ENCODE results near the gene TCEAL4.

TCEAL4 gene

GRCh38 chrX:103585411-103586313 lies at the start of gene TCEAL4:
Gene TCEAL4, plus strand, starts transcription at chrX:103585515. Its CDS starts 1,161 bp downstream, at chrX:103586676.
- H3K27ac ChIP-seq (ENCODE audit: low read length): peak within 1 kb of the TSS; percentile 69
- H3K4me1 ChIP-seq (ENCODE audit: control insufficient read depth in 1 of 2, insufficient read depth in 2 of 2, low read length in 2 of 2): peaks cover 0 to 8% of the 10 kb centered on the region in 2 donors
- no peaks in the 10 kb centered on the region for H3K9me3 ChIP-seq (ENCODE audit: control insufficient read depth in 1 of 2, low read length in 2 of 2)
- H3K36me3 ChIP-seq (ENCODE audit: control insufficient read depth in 1 of 2, insufficient read depth in 2 of 2, low read length in 2 of 2): peaks cover 0 to 4% of the 10 kb centered on the region in 2 donors
- peak within 1 kb of the TSS; percentile 61 to 70 for H3K4me3 ChIP-seq (ENCODE audit: low read depth in 1 of 2, low read length in 2 of 2)
- no peaks in the 10 kb centered on the region for H3K27me3 ChIP-seq (ENCODE audit: low read depth, low read length)

DNA sequence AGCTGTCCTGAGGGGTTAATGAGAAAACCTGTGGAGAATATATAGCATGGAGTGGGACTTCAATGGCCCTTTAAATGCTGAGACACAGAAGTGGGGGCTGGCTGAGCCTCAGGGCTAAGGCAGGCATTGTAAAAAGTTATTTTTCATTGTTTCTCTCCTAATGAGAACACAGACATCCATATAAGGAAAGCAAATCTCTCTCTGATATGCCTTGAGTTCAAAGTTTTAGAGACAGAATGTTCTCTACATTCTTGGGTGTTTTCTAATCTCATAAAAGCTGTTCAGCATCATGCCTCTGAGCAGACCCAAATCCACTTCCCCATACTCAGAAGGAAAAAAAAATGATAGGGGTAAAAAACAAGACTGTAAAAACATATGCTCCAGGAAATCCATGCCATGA lies 49.2 kb upstream of the TCEAL4 start:
- H3K36me3 ChIP-seq (ENCODE audit: control insufficient read depth in 1 of 2, insufficient read depth in 2 of 2, low read length in 2 of 2): no peaks in the 10 kb centered on the region
- no peak overlapping the region for H3K4me3 ChIP-seq (ENCODE audit: low read depth in 1 of 2, low read length in 2 of 2)
- no peaks in the 10 kb centered on the region for H3K27me3 ChIP-seq (ENCODE audit: low read depth, low read length)
- no peaks in the 10 kb centered on the region for H3K4me1 ChIP-seq (ENCODE audit: control insufficient read depth in 1 of 2, insufficient read depth in 2 of 2, low read length in 2 of 2)
- no peak overlapping the region for H3K27ac ChIP-seq (ENCODE audit: low read length)
- H3K9me3 ChIP-seq (ENCODE audit: control insufficient read depth in 1 of 2, low read length in 2 of 2): no peaks in the 10 kb centered on the region

GRCh38 chrX:103536732-103537131 lies 48.6 kb upstream of the TCEAL4 start:
- Histone ChIP-seq H3K27me3 (ENCODE audit: low read depth, low read length) (no peaks in the 10 kb centered on the region), H3K36me3 (ENCODE audit: control insufficient read depth in 1 of 2, insufficient read depth in 2 of 2, low read length in 2 of 2) (no peaks in the 10 kb centered on the region), H3K9me3 (ENCODE audit: control insufficient read depth in 1 of 2, low read length in 2 of 2) (no peaks in the 10 kb centered on the region), H3K27ac (ENCODE audit: low read length) (no peak overlapping the region), H3K4me1 (ENCODE audit: control insufficient read depth in 1 of 2, insufficient read depth in 2 of 2, low read length in 2 of 2) (no peaks in the 10 kb centered on the region), H3K4me3 (ENCODE audit: low read depth in 1 of 2, low read length in 2 of 2) (no peak overlapping the region)

GRCh38 chrX:103537871-103538387 lies 47.4 kb upstream of the TCEAL4 start:
- H3K27me3 ChIP-seq (ENCODE audit: low read depth, low read length): no peaks in the 10 kb centered on the region
- no peak overlapping the region for H3K27ac ChIP-seq (ENCODE audit: low read length)
- no peak overlapping the region for H3K4me3 ChIP-seq (ENCODE audit: low read depth in 1 of 2, low read length in 2 of 2)
- no peaks in the 10 kb centered on the region for H3K36me3 ChIP-seq (ENCODE audit: control insufficient read depth in 1 of 2, insufficient read depth in 2 of 2, low read length in 2 of 2)
- no peaks in the 10 kb centered on the region for H3K4me1 ChIP-seq (ENCODE audit: control insufficient read depth in 1 of 2, insufficient read depth in 2 of 2, low read length in 2 of 2)
- H3K9me3 ChIP-seq (ENCODE audit: control insufficient read depth in 1 of 2, low read length in 2 of 2): no peaks in the 10 kb centered on the region

- no peak overlapping the region for H3K27ac ChIP-seq (ENCODE audit: low read length)
Measured at GRCh38 chrX:103538728-103539127, 46.6 kb upstream of the TCEAL4 start.

GRCh38 chrX:103539695-103540094 lies 45.6 kb upstream of the TCEAL4 start:
- Histone ChIP-seq H3K4me3 (ENCODE audit: low read depth in 1 of 2, low read length in 2 of 2) (no peak overlapping the region), H3K4me1 (ENCODE audit: control insufficient read depth in 1 of 2, insufficient read depth in 2 of 2, low read length in 2 of 2) (no peaks in the 10 kb centered on the region), H3K36me3 (ENCODE audit: control insufficient read depth in 1 of 2, insufficient read depth in 2 of 2, low read length in 2 of 2) (no peaks in the 10 kb centered on the region), H3K27ac (ENCODE audit: low read length) (peak overlapping the region; percentile 29), H3K9me3 (ENCODE audit: control insufficient read depth in 1 of 2, low read length in 2 of 2) (no peaks in the 10 kb centered on the region), H3K27me3 (ENCODE audit: low read depth, low read length) (no peaks in the 10 kb centered on the region)

More at GRCh38 chrX:103538728-103539127, 46.6 kb upstream of the TCEAL4 start:
- Histone ChIP-seq H3K4me3 (ENCODE audit: low read depth in 1 of 2, low read length in 2 of 2) (no peak overlapping the region), H3K27me3 (ENCODE audit: low read depth, low read length) (no peaks in the 10 kb centered on the region), H3K4me1 (ENCODE audit: control insufficient read depth in 1 of 2, insufficient read depth in 2 of 2, low read length in 2 of 2) (no peaks in the 10 kb centered on the region), H3K9me3 (ENCODE audit: control insufficient read depth in 1 of 2, low read length in 2 of 2) (no peaks in the 10 kb centered on the region), H3K36me3 (ENCODE audit: control insufficient read depth in 1 of 2, insufficient read depth in 2 of 2, low read length in 2 of 2) (no peaks in the 10 kb centered on the region)

DNA sequence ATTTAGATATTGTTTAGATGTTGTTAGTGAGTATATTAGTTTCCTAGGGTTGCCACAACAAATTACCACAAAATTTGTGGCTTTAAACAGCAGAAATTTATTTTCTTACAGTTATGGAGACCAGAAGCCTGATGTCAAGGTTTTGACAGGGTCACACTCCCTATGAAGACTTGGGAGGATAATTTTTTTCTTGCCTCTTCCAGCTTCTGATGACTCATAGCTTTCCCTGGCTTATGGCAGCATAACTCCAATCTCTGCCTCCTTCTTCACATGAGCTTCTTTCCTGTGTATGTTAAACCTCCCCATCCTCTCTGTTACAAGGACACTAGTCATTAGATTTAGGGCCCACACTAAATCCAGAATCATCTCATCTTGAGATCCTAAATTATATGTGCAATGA lies 45.2 kb upstream of the TCEAL4 start:
- no peak overlapping the region for H3K4me3 ChIP-seq (ENCODE audit: low read depth in 1 of 2, low read length in 2 of 2)
- no peaks in the 10 kb centered on the region for H3K27me3 ChIP-seq (ENCODE audit: low read depth, low read length)
- H3K4me1 ChIP-seq (ENCODE audit: control insufficient read depth in 1 of 2, insufficient read depth in 2 of 2, low read length in 2 of 2): no peaks in the 10 kb centered on the region
- H3K36me3 ChIP-seq (ENCODE audit: control insufficient read depth in 1 of 2, insufficient read depth in 2 of 2, low read length in 2 of 2): no peaks in the 10 kb centered on the region
- peak overlapping the region; percentile 29 for H3K27ac ChIP-seq (ENCODE audit: low read length)
- no peaks in the 10 kb centered on the region for H3K9me3 ChIP-seq (ENCODE audit: control insufficient read depth in 1 of 2, low read length in 2 of 2)

DNA sequence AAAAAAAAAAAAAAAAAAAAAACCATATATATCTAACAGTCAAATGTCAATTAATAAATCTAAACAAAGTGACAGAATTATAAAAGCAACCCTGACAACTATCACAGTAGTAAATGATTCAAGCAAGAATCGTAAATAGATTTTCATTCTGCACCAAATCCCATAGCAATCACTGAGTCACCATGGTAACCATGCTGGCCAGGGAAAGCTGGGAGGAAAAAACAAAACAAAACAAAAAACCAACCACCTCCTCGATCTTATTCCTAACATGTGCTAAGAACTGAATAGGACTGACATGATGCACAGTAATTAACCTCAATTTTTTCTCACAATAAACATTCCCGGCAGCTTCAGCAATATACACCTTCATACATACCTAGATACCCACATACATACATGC lies 35.4 kb upstream of the TCEAL4 start:
- Histone ChIP-seq H3K36me3 (ENCODE audit: control insufficient read depth in 1 of 2, insufficient read depth in 2 of 2, low read length in 2 of 2) (no peaks in the 10 kb centered on the region), H3K27me3 (ENCODE audit: low read depth, low read length) (no peaks in the 10 kb centered on the region), H3K4me3 (ENCODE audit: low read depth in 1 of 2, low read length in 2 of 2) (no peak overlapping the region), H3K9me3 (ENCODE audit: control insufficient read depth in 1 of 2, low read length in 2 of 2) (no peaks in the 10 kb centered on the region), H3K27ac (ENCODE audit: low read length) (no peak overlapping the region), H3K4me1 (ENCODE audit: control insufficient read depth in 1 of 2, insufficient read depth in 2 of 2, low read length in 2 of 2) (no peaks in the 10 kb centered on the region)

DNA sequence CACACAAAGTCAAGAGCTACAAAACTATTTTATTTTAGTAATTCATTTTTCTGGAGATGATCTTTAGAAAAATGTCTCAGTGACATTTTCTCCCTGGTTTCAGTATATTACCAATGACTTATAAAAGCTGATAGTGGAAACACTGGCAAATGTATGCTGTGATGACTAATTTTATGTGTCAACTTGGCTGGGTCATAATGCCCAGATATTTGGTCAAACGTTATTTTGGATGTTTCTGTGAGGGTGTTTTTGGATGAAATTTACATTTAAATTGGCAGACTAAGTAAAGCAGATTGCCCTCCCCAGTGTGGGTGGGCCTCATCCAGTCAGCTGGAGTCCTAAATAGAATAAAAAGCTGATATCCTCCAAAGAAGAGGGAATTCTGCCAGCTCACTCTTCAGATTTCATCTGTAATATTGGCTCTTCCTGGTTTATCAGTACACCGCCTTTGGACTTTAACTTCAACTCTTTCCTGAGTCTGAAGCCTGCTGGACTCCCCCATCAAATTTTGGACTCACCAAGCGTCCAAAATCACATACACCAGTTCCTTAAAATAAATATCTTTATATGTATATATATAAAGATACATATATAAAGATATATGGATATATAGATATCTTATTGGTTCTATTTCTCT lies 34.8 kb upstream of the TCEAL4 start:
- H3K27me3 ChIP-seq (ENCODE audit: low read depth, low read length): no peaks in the 10 kb centered on the region
- H3K4me3 ChIP-seq (ENCODE audit: low read depth in 1 of 2, low read length in 2 of 2): no peak overlapping the region
- no peaks in the 10 kb centered on the region for H3K4me1 ChIP-seq (ENCODE audit: control insufficient read depth in 1 of 2, insufficient read depth in 2 of 2, low read length in 2 of 2)
- H3K9me3 ChIP-seq (ENCODE audit: control insufficient read depth in 1 of 2, low read length in 2 of 2): no peaks in the 10 kb centered on the region
- no peaks in the 10 kb centered on the region for H3K36me3 ChIP-seq (ENCODE audit: control insufficient read depth in 1 of 2, insufficient read depth in 2 of 2, low read length in 2 of 2)
- no peak overlapping the region for H3K27ac ChIP-seq (ENCODE audit: low read length)

- Histone ChIP-seq H3K4me3 (ENCODE audit: low read depth in 1 of 2, low read length in 2 of 2) (no peak overlapping the region), H3K27me3 (ENCODE audit: low read depth, low read length) (no peaks in the 10 kb centered on the region), H3K27ac (ENCODE audit: low read length) (no peak overlapping the region), H3K36me3 (ENCODE audit: control insufficient read depth in 1 of 2, insufficient read depth in 2 of 2, low read length in 2 of 2) (no peaks in the 10 kb centered on the region), H3K4me1 (ENCODE audit: control insufficient read depth in 1 of 2, insufficient read depth in 2 of 2, low read length in 2 of 2) (no peaks in the 10 kb centered on the region), H3K9me3 (ENCODE audit: control insufficient read depth in 1 of 2, low read length in 2 of 2) (no peaks in the 10 kb centered on the region)
Measured at GRCh38 chrX:103552236-103552635, 33.1 kb upstream of the TCEAL4 start.

GRCh38 chrX:103554687-103555424 lies 30.5 kb upstream of the TCEAL4 start:
- H3K27ac ChIP-seq (ENCODE audit: low read length): no peak overlapping the region
- H3K9me3 ChIP-seq (ENCODE audit: control insufficient read depth in 1 of 2, low read length in 2 of 2): no peaks in the 10 kb centered on the region
- H3K27me3 ChIP-seq (ENCODE audit: low read depth, low read length): no peaks in the 10 kb centered on the region
- no peaks in the 10 kb centered on the region for H3K36me3 ChIP-seq (ENCODE audit: control insufficient read depth in 1 of 2, insufficient read depth in 2 of 2, low read length in 2 of 2)
- no peaks in the 10 kb centered on the region for H3K4me1 ChIP-seq (ENCODE audit: control insufficient read depth in 1 of 2, insufficient read depth in 2 of 2, low read length in 2 of 2)
- H3K4me3 ChIP-seq (ENCODE audit: low read depth in 1 of 2, low read length in 2 of 2): peak overlapping the region; percentile 56 to 64

Data from muscle layer of duodenum (tissue), 2 donors.